ENCODE results near the gene PPP1R12A.
"Not testable (repeated sequence)": the region's sequence is repeated elsewhere in the genome, so short reads cannot be mapped to it uniquely, and the experiment has no call there.

PPP1R12A gene

DNA sequence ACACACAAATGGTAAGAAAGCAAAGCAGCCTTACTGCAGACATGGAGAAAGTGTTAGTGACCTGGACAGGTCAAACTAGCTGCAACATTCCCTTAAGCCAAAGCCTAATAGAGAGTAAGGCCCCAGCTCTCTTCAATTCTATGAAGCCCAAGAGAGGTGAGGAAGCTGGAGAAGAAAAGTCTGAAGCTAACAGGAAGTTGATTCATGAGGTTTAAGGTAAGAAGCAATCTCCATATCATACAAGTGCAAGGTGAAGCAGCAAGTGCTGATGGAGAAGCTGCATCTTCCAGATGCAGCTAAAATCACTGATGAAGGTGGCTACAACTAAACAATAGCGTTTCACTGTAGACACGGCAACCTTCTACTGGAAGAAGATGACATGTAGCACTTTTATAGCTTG lies 53.5 kb downstream of the PPP1R12A start:
- Histone ChIP-seq H3K4me2 (ENCODE audit: low read length) (no peak overlapping the region), H4K20me1 (ENCODE audit: insufficient read depth, low read length) (peaks cover 51% of the 10 kb centered on the region), H3K9ac (ENCODE audit: low read length) (no peak overlapping the region), H3K4me1 (ENCODE audit: low read length) (no peaks in the 10 kb centered on the region), H3K36me3 (replicated peaks; ENCODE audit: low read depth, low read length) (no peaks in the 10 kb centered on the region), H3K4me3 (ENCODE audit: low read length) (no peak overlapping the region), H2AFZ (ENCODE audit: low read depth, low read length) (no peak overlapping the region), H3K27me3 (ENCODE audit: low read depth, low read length) (no peaks in the 10 kb centered on the region), H3K79me2 (ENCODE audit: low read length) (peaks cover 74% of the 10 kb centered on the region), H3K9me3 (ENCODE audit: insufficient read depth, low read length) (no peaks in the 10 kb centered on the region), H3K27ac (ENCODE audit: low read length) (no peak overlapping the region)
- TF ChIP-seq, protein P1, sequence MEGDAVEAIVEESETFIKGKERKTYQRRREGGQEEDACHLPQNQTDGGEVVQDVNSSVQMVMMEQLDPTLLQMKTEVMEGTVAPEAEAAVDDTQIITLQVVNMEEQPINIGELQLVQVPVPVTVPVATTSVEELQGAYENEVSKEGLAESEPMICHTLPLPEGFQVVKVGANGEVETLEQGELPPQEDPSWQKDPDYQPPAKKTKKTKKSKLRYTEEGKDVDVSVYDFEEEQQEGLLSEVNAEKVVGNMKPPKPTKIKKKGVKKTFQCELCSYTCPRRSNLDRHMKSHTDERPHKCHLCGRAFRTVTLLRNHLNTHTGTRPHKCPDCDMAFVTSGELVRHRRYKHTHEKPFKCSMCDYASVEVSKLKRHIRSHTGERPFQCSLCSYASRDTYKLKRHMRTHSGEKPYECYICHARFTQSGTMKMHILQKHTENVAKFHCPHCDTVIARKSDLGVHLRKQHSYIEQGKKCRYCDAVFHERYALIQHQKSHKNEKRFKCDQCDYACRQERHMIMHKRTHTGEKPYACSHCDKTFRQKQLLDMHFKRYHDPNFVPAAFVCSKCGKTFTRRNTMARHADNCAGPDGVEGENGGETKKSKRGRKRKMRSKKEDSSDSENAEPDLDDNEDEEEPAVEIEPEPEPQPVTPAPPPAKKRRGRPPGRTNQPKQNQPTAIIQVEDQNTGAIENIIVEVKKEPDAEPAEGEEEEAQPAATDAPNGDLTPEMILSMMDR (IDR thresholded peaks at IDR 0.05; ENCODE audit: low read depth, low read length): no peak
- no peak for TF ChIP-seq EZH2phosphoT487 (IDR thresholded peaks at IDR 0.05; ENCODE audit: low read depth)

DNA sequence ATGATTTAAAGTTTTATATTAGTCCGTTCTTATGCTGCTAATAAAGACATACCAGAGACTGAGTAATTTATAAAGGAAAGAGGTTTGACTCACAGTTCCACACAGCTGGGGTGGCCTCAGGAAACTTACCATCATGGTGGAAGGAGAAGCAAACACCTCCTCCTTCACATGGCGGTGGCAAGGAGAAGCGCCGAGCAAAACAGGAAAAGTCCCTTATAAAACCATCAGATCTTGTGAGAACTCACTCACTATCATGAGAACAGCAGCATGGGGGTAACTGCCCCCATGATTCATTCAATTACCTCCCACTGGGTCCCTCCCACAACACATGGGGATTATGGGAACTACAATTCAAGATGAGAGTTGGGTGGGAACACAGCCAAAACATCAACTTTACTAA lies 56.4 kb downstream of the PPP1R12A start:
- H2AFZ ChIP-seq (ENCODE audit: low read depth, low read length); H3K4me2 ChIP-seq (ENCODE audit: low read length); H3K4me3 ChIP-seq (ENCODE audit: low read length); H3K27me3 ChIP-seq (ENCODE audit: low read depth, low read length); H3K27ac ChIP-seq (ENCODE audit: low read length); H3K36me3 ChIP-seq (replicated peaks; ENCODE audit: low read depth, low read length); H3K9me3 ChIP-seq (ENCODE audit: insufficient read depth, low read length); H3K4me1 ChIP-seq (ENCODE audit: low read length); H3K9ac ChIP-seq (ENCODE audit: low read length): not testable (repeated sequence)
- H3K79me2 ChIP-seq (ENCODE audit: low read length): peaks cover 54% of the 10 kb centered on the region
- peaks cover 41% of the 10 kb centered on the region for H4K20me1 ChIP-seq (ENCODE audit: insufficient read depth, low read length)

DNA sequence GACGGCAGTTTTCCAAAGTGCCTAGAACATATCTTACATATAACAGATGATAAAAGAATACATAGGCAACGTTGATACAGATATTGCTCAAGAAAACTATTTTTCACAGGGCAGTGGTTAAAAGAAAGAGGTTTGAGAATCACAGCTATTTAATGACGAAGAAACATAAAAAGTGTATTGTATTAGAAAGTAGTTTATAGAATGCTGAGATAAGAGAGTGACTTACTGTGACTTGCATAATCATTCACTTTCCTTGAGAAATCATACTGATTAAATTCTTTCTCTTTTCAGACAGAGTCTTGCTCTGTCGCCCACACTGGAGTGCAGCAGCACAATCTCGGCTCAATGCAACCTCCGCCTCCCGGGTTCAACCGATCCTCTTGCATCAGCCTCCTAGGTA lies 57.7 kb downstream of the PPP1R12A start:
- peaks cover 34% of the 10 kb centered on the region for H4K20me1 ChIP-seq (ENCODE audit: insufficient read depth, low read length)
- no peak overlapping the region for H2AFZ ChIP-seq (ENCODE audit: low read depth, low read length)
- no peak overlapping the region for H3K27ac ChIP-seq (ENCODE audit: low read length)
- H3K4me2 ChIP-seq (ENCODE audit: low read length): no peak overlapping the region
- H3K4me1 ChIP-seq (ENCODE audit: low read length): no peaks in the 10 kb centered on the region
- peaks cover 43% of the 10 kb centered on the region for H3K79me2 ChIP-seq (ENCODE audit: low read length)
- no peaks in the 10 kb centered on the region for H3K27me3 ChIP-seq (ENCODE audit: low read depth, low read length)
- no peak overlapping the region for H3K9ac ChIP-seq (ENCODE audit: low read length)
- H3K36me3 ChIP-seq (replicated peaks; ENCODE audit: low read depth, low read length): peaks cover 6% of the 10 kb centered on the region
- H3K4me3 ChIP-seq (ENCODE audit: low read length): no peak overlapping the region
- H3K9me3 ChIP-seq (ENCODE audit: insufficient read depth, low read length): no peaks in the 10 kb centered on the region
- no peak for TF ChIP-seq EZH2phosphoT487 (IDR thresholded peaks at IDR 0.05; ENCODE audit: low read depth)
- TF ChIP-seq, protein P1 (IDR thresholded peaks at IDR 0.05; ENCODE audit: low read depth, low read length): no peak

DNA sequence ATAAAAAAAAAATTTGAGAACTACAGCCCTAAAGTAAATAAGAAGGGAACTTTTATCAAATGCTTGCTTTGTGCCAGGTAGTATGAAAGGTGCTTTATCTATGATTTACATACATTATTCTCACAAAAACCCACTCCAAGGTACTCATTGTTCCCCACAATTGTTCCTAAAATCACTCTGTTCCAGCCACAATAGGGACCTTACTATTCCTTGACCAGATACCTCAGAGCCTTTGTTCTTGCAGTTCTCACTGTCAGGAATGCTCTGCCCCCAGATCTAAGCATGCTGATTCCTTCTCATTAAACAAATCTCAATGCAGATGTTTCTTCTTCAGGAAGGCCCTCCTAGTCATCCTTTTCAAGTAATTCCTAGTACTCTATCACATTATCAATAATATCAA lies 60.2 kb downstream of the PPP1R12A start:
- Histone ChIP-seq H3K4me1 (ENCODE audit: low read length) (no peaks in the 10 kb centered on the region), H3K4me3 (ENCODE audit: low read length) (no peak overlapping the region), H4K20me1 (ENCODE audit: insufficient read depth, low read length) (peaks cover 15% of the 10 kb centered on the region), H3K27ac (ENCODE audit: low read length) (no peak overlapping the region), H3K4me2 (ENCODE audit: low read length) (no peak overlapping the region), H3K36me3 (replicated peaks; ENCODE audit: low read depth, low read length) (peaks cover 16% of the 10 kb centered on the region), H3K79me2 (ENCODE audit: low read length) (peaks cover 25% of the 10 kb centered on the region), H2AFZ (ENCODE audit: low read depth, low read length) (no peak overlapping the region), H3K9ac (ENCODE audit: low read length) (no peak overlapping the region), H3K27me3 (ENCODE audit: low read depth, low read length) (no peaks in the 10 kb centered on the region), H3K9me3 (ENCODE audit: insufficient read depth, low read length) (no peaks in the 10 kb centered on the region)
- TF ChIP-seq EZH2phosphoT487 (IDR thresholded peaks at IDR 0.05; ENCODE audit: low read depth): no peak
- TF ChIP-seq, protein P1 (IDR thresholded peaks at IDR 0.05; ENCODE audit: low read depth, low read length): no peak

DNA sequence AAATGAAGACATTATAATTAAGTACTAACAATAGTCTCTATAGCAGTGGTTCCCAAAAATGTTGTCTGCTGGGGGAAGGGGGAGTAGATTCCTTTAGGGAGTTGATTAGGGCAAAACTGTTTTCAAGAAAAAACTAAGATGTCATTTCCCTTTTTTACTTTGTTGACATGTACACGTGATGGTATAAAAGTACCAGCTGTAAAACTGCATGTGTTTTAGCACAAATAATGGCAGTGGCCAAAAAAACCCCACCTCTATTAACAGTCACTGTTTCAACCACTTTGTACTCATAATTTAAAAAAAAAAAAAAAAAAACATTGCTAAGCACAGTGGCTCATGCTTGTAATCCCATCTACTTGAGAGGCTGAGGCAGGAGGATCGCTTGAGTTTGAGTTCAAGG lies 61.7 kb downstream of the PPP1R12A start:
- Histone ChIP-seq H3K79me2 (ENCODE audit: low read length) (peaks cover 13% of the 10 kb centered on the region), H2AFZ (ENCODE audit: low read depth, low read length) (no peak overlapping the region), H3K36me3 (replicated peaks; ENCODE audit: low read depth, low read length) (peaks cover 29% of the 10 kb centered on the region), H3K27me3 (ENCODE audit: low read depth, low read length) (no peaks in the 10 kb centered on the region), H3K4me1 (ENCODE audit: low read length) (no peaks in the 10 kb centered on the region), H3K27ac (ENCODE audit: low read length) (no peak overlapping the region), H4K20me1 (ENCODE audit: insufficient read depth, low read length) (peaks cover 18% of the 10 kb centered on the region), H3K9me3 (ENCODE audit: insufficient read depth, low read length) (no peaks in the 10 kb centered on the region), H3K4me2 (ENCODE audit: low read length) (no peak overlapping the region), H3K9ac (ENCODE audit: low read length) (no peak overlapping the region), H3K4me3 (ENCODE audit: low read length) (no peak overlapping the region)
- TF ChIP-seq, protein P1 (IDR thresholded peaks at IDR 0.05; ENCODE audit: low read depth, low read length): no peak
- no peak for TF ChIP-seq EZH2phosphoT487 (IDR thresholded peaks at IDR 0.05; ENCODE audit: low read depth)
